ENCODE measurements around the gene PDE2A. TPM values are rescaled to one million over a fixed set of nuclear protein-coding genes. Genes with fewer than 3 reads are reported as not detected.

PDE2A gene
- total RNA-seq, 1 experiment from 2014 or later = 0.24 TPM

GRCh38 chr11:72696866-72697700 lies 22.9 kb upstream of the PDE2A start:
- no peak overlapping the region for H3K27ac ChIP-seq
- 0 out of 2 replicates have a peak, but pooled peaks cover 3% of the 10 kb centered on the region for H3K36me3 ChIP-seq
- no peaks in the 10 kb centered on the region for H3K9me3 ChIP-seq (replicated peaks)
- DNase-seq = no peak
- no peak overlapping the region for H3K4me3 ChIP-seq
- no peaks in the 10 kb centered on the region for H3K4me1 ChIP-seq
- H3K27me3 ChIP-seq = no peaks in the 10 kb centered on the region

- Histone ChIP-seq H3K27me3 (no peaks in the 10 kb centered on the region), H3K4me1 (no peaks in the 10 kb centered on the region), H3K27ac (no peak overlapping the region), H3K4me3 (no peak overlapping the region), H3K9me3 (replicated peaks) (no peaks in the 10 kb centered on the region), H3K36me3 (0 out of 2 replicates have a peak, but pooled peaks cover 3% of the 10 kb centered on the region)
- no peak for DNase-seq
Observed at GRCh38 chr11:72695354-72695753, 21.1 kb upstream of the PDE2A start.

- Histone ChIP-seq H3K4me1 (no peaks in the 10 kb centered on the region), H3K27ac (no peak overlapping the region), H3K27me3 (no peaks in the 10 kb centered on the region), H3K36me3 (0 out of 2 replicates have a peak, but pooled peaks cover 3% of the 10 kb centered on the region), H3K9me3 (replicated peaks) (no peaks in the 10 kb centered on the region), H3K4me3 (no peak overlapping the region)
- no peak for DNase-seq
Observed at GRCh38 chr11:72693271-72693968, 19.2 kb upstream of the PDE2A start.

GRCh38 chr11:72692498-72693237 lies 18.4 kb upstream of the PDE2A start:
- Histone ChIP-seq H3K27ac (no peak overlapping the region), H3K9me3 (replicated peaks) (no peaks in the 10 kb centered on the region), H3K36me3 (0 out of 2 replicates have a peak, but pooled peaks cover 3% of the 10 kb centered on the region), H3K27me3 (no peaks in the 10 kb centered on the region), H3K4me1 (no peaks in the 10 kb centered on the region), H3K4me3 (no peak overlapping the region)
- DNase-seq = no peak

- Histone ChIP-seq H3K27ac (no peak overlapping the region), H3K36me3 (0 out of 2 replicates have a peak, but pooled peaks cover 3% of the 10 kb centered on the region), H3K4me1 (peaks cover 11% of the 10 kb centered on the region), H3K27me3 (no peaks in the 10 kb centered on the region), H3K4me3 (no peak overlapping the region), H3K9me3 (replicated peaks) (no peaks in the 10 kb centered on the region)
- no peak for DNase-seq
Observed at GRCh38 chr11:72690166-72690565, 15.9 kb upstream of the PDE2A start.

- Histone ChIP-seq H3K27me3 (no peaks in the 10 kb centered on the region), H3K9me3 (replicated peaks) (no peaks in the 10 kb centered on the region), H3K27ac (no peak overlapping the region), H3K4me3 (no peak overlapping the region), H3K4me1 (peaks cover 11% of the 10 kb centered on the region), H3K36me3 (no peaks in the 10 kb centered on the region)
- no peak for DNase-seq
Observed at GRCh38 chr11:72688929-72689328, 14.7 kb upstream of the PDE2A start.

GRCh38 chr11:72688486-72688885 lies 14.3 kb upstream of the PDE2A start:
- no peak for DNase-seq
- Histone ChIP-seq H3K27ac (no peak overlapping the region), H3K4me3 (no peak overlapping the region), H3K36me3 (no peaks in the 10 kb centered on the region), H3K4me1 (peaks cover 11% of the 10 kb centered on the region), H3K27me3 (no peaks in the 10 kb centered on the region), H3K9me3 (replicated peaks) (no peaks in the 10 kb centered on the region)

GRCh38 chr11:72687326-72687725 lies 13.1 kb upstream of the PDE2A start:
- Histone ChIP-seq H3K9me3 (replicated peaks) (no peaks in the 10 kb centered on the region), H3K4me1 (peaks cover 11% of the 10 kb centered on the region), H3K27me3 (no peaks in the 10 kb centered on the region), H3K36me3 (no peaks in the 10 kb centered on the region), H3K27ac (no peak overlapping the region), H3K4me3 (no peak overlapping the region)
- no peak for DNase-seq

- Histone ChIP-seq H3K27me3 (no peaks in the 10 kb centered on the region), H3K27ac (no peak overlapping the region), H3K9me3 (replicated peaks) (no peaks in the 10 kb centered on the region), H3K36me3 (no peaks in the 10 kb centered on the region), H3K4me3 (no peak overlapping the region), H3K4me1 (peaks cover 11% of the 10 kb centered on the region)
- no peak for DNase-seq
Observed at GRCh38 chr11:72686639-72687220, 12.5 kb upstream of the PDE2A start.

- Histone ChIP-seq H3K4me3 (no peak overlapping the region), H3K27ac (peak overlapping the region; percentile 60), H3K9me3 (replicated peaks) (no peaks in the 10 kb centered on the region), H3K36me3 (no peaks in the 10 kb centered on the region), H3K4me1 (peaks cover 11% of the 10 kb centered on the region), H3K27me3 (no peaks in the 10 kb centered on the region)
- peak; percentile 54 to 63 for DNase-seq
Observed at GRCh38 chr11:72685560-72686480, 11.6 kb upstream of the PDE2A start.

GRCh38 chr11:72684236-72684912 lies 10.2 kb upstream of the PDE2A start:
- no peaks in the 10 kb centered on the region for H3K36me3 ChIP-seq
- H3K27ac ChIP-seq = no peak overlapping the region
- H3K4me3 ChIP-seq = no peak overlapping the region
- DNase-seq = peak; percentile 42 to 57
- no peaks in the 10 kb centered on the region for H3K9me3 ChIP-seq (replicated peaks)
- no peaks in the 10 kb centered on the region for H3K27me3 ChIP-seq
- H3K4me1 ChIP-seq = peaks cover 11% of the 10 kb centered on the region

GRCh38 chr11:72683782-72684200 lies 9.6 kb upstream of the PDE2A start:
- Histone ChIP-seq H3K27me3 (no peaks in the 10 kb centered on the region), H3K4me1 (peaks cover 11% of the 10 kb centered on the region), H3K4me3 (no peak overlapping the region), H3K36me3 (no peaks in the 10 kb centered on the region), H3K27ac (no peak overlapping the region), H3K9me3 (replicated peaks) (no peaks in the 10 kb centered on the region)
- peak; percentile 54 to 72 for DNase-seq

GRCh38 chr11:72682858-72683243 lies 8.6 kb upstream of the PDE2A start:
- no peaks in the 10 kb centered on the region for H3K27me3 ChIP-seq
- peaks cover 11% of the 10 kb centered on the region for H3K4me1 ChIP-seq
- no peaks in the 10 kb centered on the region for H3K9me3 ChIP-seq (replicated peaks)
- H3K27ac ChIP-seq = no peak overlapping the region
- no peak for DNase-seq
- no peaks in the 10 kb centered on the region for H3K36me3 ChIP-seq
- H3K4me3 ChIP-seq = no peak overlapping the region

Data from SJCRH30 (cell line).